GM10266 (cell line): ENCODE results near the gene CENPL.
"Not testable (repeated sequence)": the region's sequence is repeated elsewhere in the genome, so short reads cannot be mapped to it uniquely, and the experiment has no call there.

Experiments
- DNase-seq: peaks from one replicate; pipeline ENCODE4 v3.0.0; 2012; ENCODE audit errors: extremely low spot score
- CTCF ChIP-seq: IDR thresholded peaks from 2 replicates; pipeline ENCODE4 v1.5.1; 2012; ENCODE audit warnings: mild to moderate bottlenecking, low read depth; ENCODE audit not compliant: control insufficient read depth, insufficient read depth; ENCODE audit errors: missing control alignments

Gene CENPL

GRCh38 chr1:173853074-173853473, 28.4 kb upstream of the CENPL start:
- DNase-seq: no peak
- no peak for TF ChIP-seq CTCF

- no peak for DNase-seq
- TF ChIP-seq CTCF: no peak
These were observed 27.4 kb upstream of the CENPL start for GRCh38 chr1:173852105-173852504.

GRCh38 chr1:173832748-173833147, 8.1 kb upstream of the CENPL start:
- no peak for TF ChIP-seq CTCF
- no peak for DNase-seq

GRCh38 chr1:173827611-173828010, 2.9 kb upstream of the CENPL start:
- DNase-seq: no peak
- no peak for TF ChIP-seq CTCF

- TF ChIP-seq CTCF: no peak
- DNase-seq: peak; percentile 6
These were observed 835 bp downstream of the CENPL start for GRCh38 chr1:173823781-173824314.

- DNase-seq: no peak
- TF ChIP-seq CTCF: no peak
These were observed 3.0 kb downstream of the CENPL start for GRCh38 chr1:173821680-173822079.

- no peak for DNase-seq
- no peak for TF ChIP-seq CTCF
These were observed 6.2 kb downstream of the CENPL start for GRCh38 chr1:173818459-173818858.

GRCh38 chr1:173813654-173814053, 11.0 kb downstream of the CENPL start:
- not testable (repeated sequence) for DNase-seq
